ENCODE data around the gene SRP54.

GRCh38 chr14:34978444-34978843 is 4.3 kb upstream of the SRP54 start:
- TF ChIP-seq, protein P1, sequence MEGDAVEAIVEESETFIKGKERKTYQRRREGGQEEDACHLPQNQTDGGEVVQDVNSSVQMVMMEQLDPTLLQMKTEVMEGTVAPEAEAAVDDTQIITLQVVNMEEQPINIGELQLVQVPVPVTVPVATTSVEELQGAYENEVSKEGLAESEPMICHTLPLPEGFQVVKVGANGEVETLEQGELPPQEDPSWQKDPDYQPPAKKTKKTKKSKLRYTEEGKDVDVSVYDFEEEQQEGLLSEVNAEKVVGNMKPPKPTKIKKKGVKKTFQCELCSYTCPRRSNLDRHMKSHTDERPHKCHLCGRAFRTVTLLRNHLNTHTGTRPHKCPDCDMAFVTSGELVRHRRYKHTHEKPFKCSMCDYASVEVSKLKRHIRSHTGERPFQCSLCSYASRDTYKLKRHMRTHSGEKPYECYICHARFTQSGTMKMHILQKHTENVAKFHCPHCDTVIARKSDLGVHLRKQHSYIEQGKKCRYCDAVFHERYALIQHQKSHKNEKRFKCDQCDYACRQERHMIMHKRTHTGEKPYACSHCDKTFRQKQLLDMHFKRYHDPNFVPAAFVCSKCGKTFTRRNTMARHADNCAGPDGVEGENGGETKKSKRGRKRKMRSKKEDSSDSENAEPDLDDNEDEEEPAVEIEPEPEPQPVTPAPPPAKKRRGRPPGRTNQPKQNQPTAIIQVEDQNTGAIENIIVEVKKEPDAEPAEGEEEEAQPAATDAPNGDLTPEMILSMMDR (IDR thresholded peaks at IDR 0.05) = no peak
- no peak for TF ChIP-seq NFYB (CRISPR knock-in tag; conservative IDR thresholded peaks at IDR 0.05; ENCODE audit: low read depth)
- TF ChIP-seq, protein P2, sequence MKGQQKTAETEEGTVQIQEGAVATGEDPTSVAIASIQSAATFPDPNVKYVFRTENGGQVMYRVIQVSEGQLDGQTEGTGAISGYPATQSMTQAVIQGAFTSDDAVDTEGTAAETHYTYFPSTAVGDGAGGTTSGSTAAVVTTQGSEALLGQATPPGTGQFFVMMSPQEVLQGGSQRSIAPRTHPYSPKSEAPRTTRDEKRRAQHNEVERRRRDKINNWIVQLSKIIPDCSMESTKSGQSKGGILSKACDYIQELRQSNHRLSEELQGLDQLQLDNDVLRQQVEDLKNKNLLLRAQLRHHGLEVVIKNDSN (CRISPR knock-in tag; IDR thresholded peaks at IDR 0.05) = no peak
- TF ChIP-seq ZNF121 (CRISPR knock-in tag; IDR thresholded peaks at IDR 0.05) = no peak
- no peak for TF ChIP-seq SMAD3 (CRISPR knock-in tag; IDR thresholded peaks at IDR 0.05; ENCODE audit: borderline replicate concordance)
- TF ChIP-seq, protein P3, sequence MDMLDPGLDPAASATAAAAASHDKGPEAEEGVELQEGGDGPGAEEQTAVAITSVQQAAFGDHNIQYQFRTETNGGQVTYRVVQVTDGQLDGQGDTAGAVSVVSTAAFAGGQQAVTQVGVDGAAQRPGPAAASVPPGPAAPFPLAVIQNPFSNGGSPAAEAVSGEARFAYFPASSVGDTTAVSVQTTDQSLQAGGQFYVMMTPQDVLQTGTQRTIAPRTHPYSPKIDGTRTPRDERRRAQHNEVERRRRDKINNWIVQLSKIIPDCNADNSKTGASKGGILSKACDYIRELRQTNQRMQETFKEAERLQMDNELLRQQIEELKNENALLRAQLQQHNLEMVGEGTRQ (CRISPR knock-in tag; IDR thresholded peaks at IDR 0.05) = no peak
- TF ChIP-seq IRF2 (CRISPR knock-in tag; IDR thresholded peaks at IDR 0.05; ENCODE audit: borderline replicate concordance, low read depth) = no peak
- TF ChIP-seq, protein P4, sequence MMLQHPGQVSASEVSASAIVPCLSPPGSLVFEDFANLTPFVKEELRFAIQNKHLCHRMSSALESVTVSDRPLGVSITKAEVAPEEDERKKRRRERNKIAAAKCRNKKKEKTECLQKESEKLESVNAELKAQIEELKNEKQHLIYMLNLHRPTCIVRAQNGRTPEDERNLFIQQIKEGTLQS (CRISPR knock-in tag; conservative IDR thresholded peaks at IDR 0.05) = no peak
- no peak for TF ChIP-seq JUN (CRISPR knock-in tag; IDR thresholded peaks at IDR 0.05)
